Body of pancreas (tissue), 4 donors: ENCODE measurements around the gene TNIP1. TPM values are rescaled to one million over a fixed set of nuclear protein-coding genes. Genes with fewer than 3 reads are reported as not detected.
A peak's percentile ranks its signal among the peaks of the same experiment; 100 is the strongest.

Source experiments
- ATAC-seq: fragments of 150-250 bp; one replicate; pipeline ENCODE4 v1.9.1; 2016
- DNase-seq, 4 donors: peaks; one replicate each; pipeline ENCODE4 v3.0.0-alpha.2; 2019
- H3K27ac ChIP-seq, 4 donors: fragments of 200-600 bp; sonication (generic); 1 replicate in 3 of 4; 2 replicates in 1 of 4; pipeline versions ENCODE4 v1.5.1 to v1.6.1; 2016 to 2019; ENCODE audit warnings: mild to moderate bottlenecking in 1 of 4, mixed read lengths in 1 of 4, moderate library complexity in 1 of 4
- H3K27me3 ChIP-seq, 2 donors: fragments of 200-600 bp; sonication (generic); one replicate each; pipeline ENCODE4 v1.6.0; 2016; ENCODE audit warnings: mild to moderate bottlenecking in 1 of 2
- H3K36me3 ChIP-seq, 2 donors: fragments of 200-600 bp; sonication (generic); replicated peaks in 1 of 2; 2 replicates each; pipeline ENCODE4 v1.5.1; 2016; ENCODE audit warnings: low read depth in 2 of 2; ENCODE audit not compliant: insufficient read depth in 1 of 2
- H3K4me1 ChIP-seq: fragments of 200-600 bp; sonication (generic); one replicate; pipeline ENCODE4 v1.6.0; 2016
- H3K4me3 ChIP-seq, 2 donors: fragments of 200-600 bp; sonication (generic); 1 replicate in 1 of 2; 2 replicates in 1 of 2; pipeline ENCODE4 v1.5.1; 2016 to 2019
- H3K9me3 ChIP-seq, 3 donors: fragments of 200-600 bp; sonication (generic); 1 replicate in 2 of 3; 2 replicates in 1 of 3; pipeline ENCODE4 v1.5.1; 2016
- CTCF ChIP-seq, 7 experiments: fragments of 450-650 bp in 4 of 7; fragments of 200-600 bp in 3 of 7; sonication (generic) in 3 of 7; IDR thresholded peaks; one replicate each; pipeline ENCODE4 v1.5.1; 2016 to 2019; ENCODE audit warnings: antibody characterized with exemption in 7 of 7
- POLR2A ChIP-seq, 3 donors: fragments of 450-650 bp; IDR thresholded peaks; one replicate each; pipeline ENCODE4 v1.6.1; 2016; ENCODE audit warnings: antibody characterized with exemption in 3 of 3, mild to moderate bottlenecking in 2 of 3
- WGBS, 2 donors: methylation state at CpG; one replicate each; pipeline ENCODE4 v1.1.5; 2017; 5-methylcytosine and 5-hydroxymethylcytosine counted together
- intact Hi-C: fragments of 100-400 bp; cut with DNase I; formaldehyde crosslinking; loops from one replicate; pipeline ENCODE4 v1.15.1; 2023
- total RNA-seq, 2 donors: library from RNA; depleted of rRNA; stranded (reverse); fragments of >200 nt; gene quantifications; one replicate each; pipeline ENCODE4 v1.1.0, GENCODE V29; 2016

The TNIP1 gene
- total RNA-seq, 2 donors from 2014 or later, result 89.3 to 111 TPM

GRCh38 chr5:151021746-151022145, 59.1 kb downstream of the TNIP1 start:
- 83 to 85% methylated on average over 6 of the region's 6 CpGs for WGBS, 2 donors
- H3K4me1 ChIP-seq, result peaks cover 36% of the 10 kb centered on the region
- no peaks in the 10 kb centered on the region for H3K36me3 ChIP-seq

DNA sequence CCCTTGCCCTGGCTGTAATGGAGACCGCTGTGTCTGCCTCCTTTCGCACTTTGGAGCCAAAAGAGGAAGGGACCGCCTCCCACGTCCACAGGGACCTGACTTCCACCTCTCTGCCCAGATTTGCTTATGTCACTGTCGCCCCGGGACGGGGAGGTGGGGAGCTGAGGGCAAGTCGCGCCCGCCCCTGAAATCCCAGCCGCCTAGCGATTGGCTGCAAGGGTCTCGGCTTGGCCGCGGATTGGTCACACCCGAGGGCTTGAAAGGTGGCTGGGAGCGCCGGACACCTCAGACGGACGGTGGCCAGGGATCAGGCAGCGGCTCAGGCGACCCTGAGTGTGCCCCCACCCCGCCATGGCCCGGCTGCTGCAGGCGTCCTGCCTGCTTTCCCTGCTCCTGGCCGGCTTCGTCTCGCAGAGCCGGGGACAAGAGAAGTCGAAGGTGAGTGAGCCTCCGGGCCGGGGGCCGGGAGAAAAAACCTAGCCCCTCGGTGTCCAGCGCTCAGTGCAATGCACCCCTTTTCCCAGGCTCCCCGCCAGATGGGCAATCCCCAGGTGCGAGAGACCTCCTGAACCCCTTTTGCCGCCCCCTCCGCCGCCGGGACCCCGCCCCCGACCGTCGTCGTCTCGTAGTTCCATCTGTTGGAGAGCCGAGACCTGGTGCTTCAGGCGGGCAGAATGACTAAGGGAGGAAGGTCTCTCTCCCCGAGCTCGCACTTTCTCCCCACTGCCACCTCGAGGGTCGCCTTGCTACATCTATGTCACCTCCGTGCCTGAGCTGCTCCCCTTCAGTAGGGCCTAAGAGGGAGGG, 60.3 kb downstream of the TNIP1 start, which contains the start of gene GPX3:
TSS of gene GPX3 (plus strand) at position 288 of the 807 bp plus-strand sequence. CDS start at position 352, 64 bp downstream.
- intact Hi-C loops, result no loop called here
- DNase-seq, result peak; percentile 87 to 93 (median 90)
- TF ChIP-seq POLR2A (IDR thresholded peaks at IDR 0.05) (peak; percentile 52 to 75 (median 67)), CTCF (IDR thresholded peaks at IDR 0.05) (no peak)
- H3K9me3 ChIP-seq, result no peaks in the 10 kb centered on the region
- peak; percentile 92 for ATAC-seq
- 2 to 3% methylated on average over 29 to 54 of the region's 54 CpGs for WGBS, 2 donors
- H3K27me3 ChIP-seq, result no peaks in the 10 kb centered on the region
- peak within 1 kb of the TSS in 3 of 4 donors; percentile 49 to 62 (median 59) for H3K27ac ChIP-seq
- no peaks in the 10 kb centered on the region for H3K36me3 ChIP-seq
- H3K4me3 ChIP-seq, result peak within 1 kb of the TSS; percentile 35 to 52
- peaks cover 36% of the 10 kb centered on the region for H3K4me1 ChIP-seq

More at GRCh38 chr5:151021746-151022145, 59.1 kb downstream of the TNIP1 start:
- no peaks in the 10 kb centered on the region for H3K9me3 ChIP-seq
- no peak for TF ChIP-seq CTCF (IDR thresholded peaks at IDR 0.05)
- no peak for TF ChIP-seq POLR2A (IDR thresholded peaks at IDR 0.05)
- H3K4me3 ChIP-seq, result no peak overlapping the region
- ATAC-seq, result no peak
- H3K27me3 ChIP-seq, result no peaks in the 10 kb centered on the region
- H3K27ac ChIP-seq, result peak overlapping the region in 3 of 4 donors; percentile 49 to 62 (median 59)
- DNase-seq, result no peak
- intact Hi-C loops, result no loop called here

- no peak overlapping the region for H3K27ac ChIP-seq
- no peak overlapping the region for H3K4me3 ChIP-seq
- peaks cover 30% of the 10 kb centered on the region for H3K4me1 ChIP-seq
- H3K36me3 ChIP-seq, result no peaks in the 10 kb centered on the region
- H3K9me3 ChIP-seq, result no peaks in the 10 kb centered on the region
- no peaks in the 10 kb centered on the region for H3K27me3 ChIP-seq
- ATAC-seq, result no peak
- intact Hi-C loops, result no loop called here
- TF ChIP-seq POLR2A (IDR thresholded peaks at IDR 0.05), result no peak
- TF ChIP-seq CTCF (IDR thresholded peaks at IDR 0.05), result no peak
- DNase-seq, result no peak
- 92 to 95% methylated on average over 2 of the region's 2 CpGs for WGBS, 2 donors
Observed at GRCh38 chr5:151019331-151019730, 61.5 kb downstream of the TNIP1 start.

GRCh38 chr5:151018846-151019245, 62.0 kb downstream of the TNIP1 start:
- Histone ChIP-seq H3K27ac (no peak overlapping the region), H3K4me3 (no peak overlapping the region)

More at GRCh38 chr5:151018846-151019245, 62.0 kb downstream of the TNIP1 start:
- peaks cover 25% of the 10 kb centered on the region for H3K4me1 ChIP-seq
- no peak for DNase-seq
- intact Hi-C loops, result no loop called here
- no peak for ATAC-seq
- no peaks in the 10 kb centered on the region for H3K27me3 ChIP-seq
- 63 to 83% methylated on average over 2 of the region's 2 CpGs for WGBS, 2 donors
- TF ChIP-seq POLR2A (IDR thresholded peaks at IDR 0.05) (no peak), CTCF (IDR thresholded peaks at IDR 0.05) (no peak)
- no peaks in the 10 kb centered on the region for H3K36me3 ChIP-seq
- no peaks in the 10 kb centered on the region for H3K9me3 ChIP-seq
